Measurements from ENCODE around the gene PLEK.
"Not testable (repeated sequence)": the region's sequence is repeated elsewhere in the genome, so short reads cannot be mapped to it uniquely, and the experiment has no call there.

The PLEK gene

GRCh38 chr2:68418855-68419254, 53.8 kb downstream of the PLEK start:
- DNase-seq, result no peak

GRCh38 chr2:68420254-68420910, 55.3 kb downstream of the PLEK start:
- DNase-seq, result peak; percentile 59 to 71

- DNase-seq, result peak; percentile 92 to 97
Observed at GRCh38 chr2:68423966-68424650, 59.0 kb downstream of the PLEK start.

GRCh38 chr2:68425503-68425902, 60.4 kb downstream of the PLEK start:
- DNase-seq, result no peak

- DNase-seq, result no peak
Observed at GRCh38 chr2:68426446-68426845, 61.4 kb downstream of the PLEK start.

GRCh38 chr2:68426848-68427579, 61.9 kb downstream of the PLEK start:
- DNase-seq, result no peak

GRCh38 chr2:68428126-68428525, 63.0 kb downstream of the PLEK start:
- DNase-seq, result no peak

GRCh38 chr2:68428746-68429145, 63.7 kb downstream of the PLEK start:
- DNase-seq, result no peak

GRCh38 chr2:68429311-68429826, 64.3 kb downstream of the PLEK start:
- no peak for DNase-seq

GRCh38 chr2:68431316-68431972, 66.4 kb downstream of the PLEK start:
- no peak for DNase-seq

- DNase-seq, result no peak
Observed at GRCh38 chr2:68432696-68433658, 67.9 kb downstream of the PLEK start.

GRCh38 chr2:68434981-68435380, 69.9 kb downstream of the PLEK start:
- DNase-seq, result peak; percentile 35 to 45

GRCh38 chr2:68435615-68436014, 70.5 kb downstream of the PLEK start:
- no peak for DNase-seq

GRCh38 chr2:68436270-68436669, 71.2 kb downstream of the PLEK start:
- DNase-seq, result no peak

- DNase-seq, result peak; percentile 56 to 63
Observed at GRCh38 chr2:68438455-68439303, 73.6 kb downstream of the PLEK start.

GRCh38 chr2:68441179-68441993, 76.3 kb downstream of the PLEK start:
- DNase-seq, result peak; percentile 96

- no peak for DNase-seq
Observed at GRCh38 chr2:68441994-68442322, 76.9 kb downstream of the PLEK start.

GRCh38 chr2:68446425-68446824, 81.3 kb downstream of the PLEK start:
- DNase-seq, result not testable (repeated sequence)
